SK-N-MC (cell line): ENCODE data around the gene ME3.

ENCODE experiments used
- EZH2 ChIP-seq: fragments of 200-600 bp; sonication (generic); IDR thresholded peaks from one replicate; pipeline ENCODE4 v1.6.1; 2017; ENCODE audit warnings: antibody characterized with exemption
- FOXP2 ChIP-seq: optimal IDR thresholded peaks from 2 replicates; pipeline ENCODE3; 2011; ENCODE audit warnings: mild to moderate bottlenecking, moderate library complexity; ENCODE audit not compliant: insufficient read depth; ENCODE audit errors: extremely low read length, control extremely low read depth
- POLR2AphosphoS5 ChIP-seq: IDR thresholded peaks from 2 replicates; pipeline ENCODE4 v1.6.1; 2012; ENCODE audit warnings: mild to moderate bottlenecking, low read depth, low read length, borderline replicate concordance

DNA sequence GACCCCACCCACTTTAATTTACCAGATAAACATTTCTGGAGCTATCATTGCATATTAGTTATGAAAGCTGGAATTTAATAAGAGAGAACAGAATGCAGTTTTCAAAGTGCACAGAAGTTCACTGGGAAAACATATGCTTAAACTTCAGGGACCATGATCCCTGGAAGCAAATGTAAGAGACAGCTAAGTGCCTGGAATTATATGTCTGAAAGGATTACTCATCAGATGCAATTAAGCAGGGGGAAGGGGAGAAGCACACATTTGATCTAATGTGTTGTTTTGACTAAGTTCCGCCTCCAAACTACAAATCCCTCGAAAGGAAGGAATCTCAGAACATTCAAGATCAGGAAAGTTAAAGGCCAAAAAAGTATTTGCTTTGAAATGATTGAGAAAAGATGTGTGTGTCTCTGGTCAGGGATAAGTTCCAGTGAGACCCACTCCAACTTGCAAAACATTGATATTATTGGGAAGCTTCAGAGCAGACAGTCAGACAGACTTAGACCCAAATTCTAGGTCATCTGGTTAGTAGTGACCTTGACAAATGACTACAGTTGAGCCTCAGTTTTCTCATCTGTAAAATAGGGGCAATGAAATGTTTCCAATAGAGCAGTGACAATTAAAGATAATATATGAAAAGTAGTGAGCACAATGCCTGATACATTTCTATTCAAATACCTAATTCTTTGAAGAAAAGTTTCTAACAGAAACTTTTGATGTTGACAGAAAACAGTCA lies 147.6 kb downstream of the ME3 start:
- TF ChIP-seq POLR2AphosphoS5 (no peak), FOXP2 (no peak), EZH2 (no peak)
